K562 (cell line): Measurements from ENCODE around the gene THAP5. TPM values are rescaled to one million over a fixed set of nuclear protein-coding genes. Genes with fewer than 3 reads are reported as not detected.
A peak's percentile ranks its signal among the peaks of the same experiment; 100 is the strongest.

ENCODE experiments used
- ARNT ChIP-seq, 2 experiments: fragments of 450-650 bp; IDR thresholded peaks; 2 replicates each; pipeline ENCODE4 v1.6.1; 2016; ENCODE audit warnings: mild to moderate bottlenecking in 1 of 2
- CREM ChIP-seq: IDR thresholded peaks from 2 replicates; pipeline ENCODE4 v1.6.1; 2014; ENCODE audit warnings: antibody characterized with exemption, low read depth
- CXXC5 ChIP-seq: fragments of 250-450 bp; sonication (Bioruptor Pico); IDR thresholded peaks from 2 replicates; pipeline ENCODE4 v1.8.0; 2022; ENCODE audit warnings: inconsistent platforms, mild to moderate bottlenecking, moderate library complexity
- FOXA3 ChIP-seq, 2 experiments: fragments of 450-650 bp in 1 of 2; sonication (generic) in 1 of 2; formaldehyde crosslinking; IDR thresholded peaks in 1 of 2; conservative IDR thresholded peaks in 1 of 2; 2 replicates each; pipeline versions ENCODE4 v1.4.0 to v1.8.0; 2020 to 2022; ENCODE audit warnings: mild to moderate bottlenecking in 2 of 2, missing genetic modification reagents in 1 of 2
- KAT7 ChIP-seq: sonication (generic); formaldehyde crosslinking; IDR thresholded peaks from 2 replicates; pipeline ENCODE4 v1.8.0; 2022; ENCODE audit warnings: missing genetic modification reagents, mild to moderate bottlenecking, borderline replicate concordance
- POLR2B ChIP-seq: fragments of 450-650 bp; IDR thresholded peaks from 2 replicates; pipeline ENCODE4 v1.6.1; 2018; ENCODE audit warnings: low read depth; ENCODE audit not compliant: partially characterized antibody
- RUNX1 ChIP-seq: sonication (generic); IDR thresholded peaks from 2 replicates; pipeline ENCODE4 v1.6.1; 2016; ENCODE audit warnings: antibody characterized with exemption, low read depth
- SMAD4 ChIP-seq: fragments of 250-450 bp; sonication (Bioruptor Pico); conservative IDR thresholded peaks from 2 replicates; pipeline ENCODE4 v1.8.0; 2021; ENCODE audit warnings: inconsistent platforms, mild to moderate bottlenecking, moderate library complexity
- SRF ChIP-seq, 2 experiments: fragments of 250-450, 450-650 bp in 1 of 2; sonication (Bioruptor Pico) in 1 of 2; sonication (generic) in 1 of 2; formaldehyde crosslinking; IDR thresholded peaks; 2 replicates each; pipeline versions ENCODE4 v1.5.0 to v1.5.1; 2020 to 2022; ENCODE audit warnings: mild to moderate bottlenecking in 1 of 2, missing genetic modification reagents in 1 of 2
- STAT5A ChIP-seq: IDR thresholded peaks from 2 replicates; pipeline ENCODE4 v1.6.1; 2012; ENCODE audit warnings: low read length, inconsistent platforms, borderline replicate concordance
- TAF7 ChIP-seq: fragments of 450-650 bp; IDR thresholded peaks from 2 replicates; pipeline ENCODE4 v1.6.1; 2016; ENCODE audit warnings: missing genetic modification characterization, missing compliant biosample characterization
- ZNF57 ChIP-seq: fragments of 450-650 bp; formaldehyde crosslinking; IDR thresholded peaks from 2 replicates; pipeline ENCODE4 v1.4.0; 2020; ENCODE audit warnings: mild to moderate bottlenecking, moderate library complexity
- polyA plus RNA-seq, 8 experiments: library from polyadenylated mRNA; depleted of rRNA in 4 of 8; stranded (reverse) in 5 of 8; unstranded in 3 of 8; fragments of >200 nt; fragmentation: Nextera tagmentation in 2 of 8; fragmentation: Illumina TruSeq in 1 of 8; extraction: Ambion mirVana in 2 of 8; extraction: Trizol in 1 of 8; gene quantifications; 2 replicates each; pipeline versions ENCODE4 v1.2.1 to v1.2.3, GENCODE V29; 2011 to 2014; ENCODE audit warnings: inconsistent platforms in 1 of 8, missing spikeins in 1 of 8
- total RNA-seq, 7 experiments: library from RNA; depleted of rRNA in 6 of 7; stranded (reverse); fragments of >200 nt in 6 of 7; fragmentation: Illumina TruSeq in 2 of 7; extraction: Trizol in 2 of 7; gene quantifications; 2 replicates each; pipeline versions ENCODE4 v1.2.1 to v1.2.3, GENCODE V29; 2011 to 2021; ENCODE audit warnings: low replicate concordance in 1 of 7
- TF ChIP-seq, protein P1 (sequence below): sonication (generic); formaldehyde crosslinking; IDR thresholded peaks from 2 replicates; pipeline ENCODE4 v1.8.0; 2022; ENCODE audit warnings: mild to moderate bottlenecking, missing genetic modification reagents
- TF ChIP-seq, protein P2 (sequence below): sonication (generic); formaldehyde crosslinking; IDR thresholded peaks from 2 replicates; pipeline ENCODE4 v1.5.0; 2020; ENCODE audit warnings: missing genetic modification reagents
- TF ChIP-seq, protein P3 (sequence below): fragments of 150-350 bp; conservative IDR thresholded peaks from 2 replicates; pipeline ENCODE4 v1.6.1; 2014; ENCODE audit warnings: low read length
- TF ChIP-seq, protein P4 (sequence below): sonication (generic); formaldehyde crosslinking; IDR thresholded peaks from 2 replicates; pipeline ENCODE4 v1.8.1; 2023; ENCODE audit warnings: mild to moderate bottlenecking, missing genetic modification reagents
- TF ChIP-seq, protein P5 (sequence below), 2 experiments: fragments of 450-650 bp; IDR thresholded peaks; 2 replicates each; pipeline ENCODE4 v1.6.1; 2018; ENCODE audit warnings: mild to moderate bottlenecking in 2 of 2, low read depth in 1 of 2; ENCODE audit not compliant: partially characterized antibody in 2 of 2

The THAP5 gene
- total and polyA plus RNA-seq, 9 of the 15 experiments (the other 6 are each of a cell fraction or from before 2014, with no cell fraction given) = 16.5 to 58.1 (median 28.2) TPM

DNA sequence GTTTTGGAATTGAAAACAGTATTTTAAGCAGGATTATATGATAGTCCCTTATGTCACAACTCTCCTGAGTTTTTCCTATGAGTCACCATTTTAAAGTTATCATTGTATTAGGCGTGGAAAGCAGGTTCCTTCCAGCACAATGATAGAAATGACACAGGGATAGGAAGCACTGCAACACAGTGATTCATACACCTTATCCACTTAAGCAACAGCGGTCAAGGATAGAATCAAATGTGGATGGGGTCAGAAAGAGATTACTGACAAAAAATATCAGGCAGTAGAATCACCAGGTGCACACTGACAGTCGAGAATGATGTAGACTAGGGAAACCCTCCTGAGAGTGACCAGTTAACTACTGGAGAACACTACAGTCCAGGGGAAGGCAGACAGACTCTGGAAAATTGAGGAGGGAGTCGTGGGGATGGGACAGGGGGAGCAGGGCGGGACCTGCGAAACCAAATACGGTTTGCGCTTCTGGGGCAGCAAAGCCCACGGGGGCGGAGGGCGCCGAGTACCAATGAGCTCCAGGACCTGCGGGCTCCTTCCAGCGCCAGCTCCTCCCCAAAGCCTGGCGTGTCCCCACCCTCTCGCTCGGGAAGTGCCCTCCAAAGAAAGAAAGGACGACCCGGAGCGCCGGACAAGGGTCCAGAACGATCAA is 44.0 kb downstream of the THAP5 start (continued):
- TF ChIP-seq, protein P1, sequence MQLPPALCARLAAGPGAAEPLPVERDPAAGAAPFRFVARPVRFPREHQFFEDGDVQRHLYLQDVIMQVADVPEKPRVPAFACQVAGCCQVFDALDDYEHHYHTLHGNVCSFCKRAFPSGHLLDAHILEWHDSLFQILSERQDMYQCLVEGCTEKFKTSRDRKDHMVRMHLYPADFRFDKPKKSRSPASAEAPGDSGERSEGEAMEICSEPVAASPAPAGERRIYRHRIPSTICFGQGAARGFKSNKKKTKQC (CRISPR knock-in tag) = no peak; the same call in 1 of the 2 replicates
- no peak for TF ChIP-seq RUNX1
- 0 out of 4 replicates have a peak, but pooled peaks of 1 of the 2 experiments have one; percentile 28 for TF ChIP-seq ARNT (IDR thresholded peaks at IDR 0.05)
- peak; percentile 68; the same call in 1 of the 2 replicates for TF ChIP-seq KAT7 (CRISPR knock-in tag)
- TF ChIP-seq, protein P2, sequence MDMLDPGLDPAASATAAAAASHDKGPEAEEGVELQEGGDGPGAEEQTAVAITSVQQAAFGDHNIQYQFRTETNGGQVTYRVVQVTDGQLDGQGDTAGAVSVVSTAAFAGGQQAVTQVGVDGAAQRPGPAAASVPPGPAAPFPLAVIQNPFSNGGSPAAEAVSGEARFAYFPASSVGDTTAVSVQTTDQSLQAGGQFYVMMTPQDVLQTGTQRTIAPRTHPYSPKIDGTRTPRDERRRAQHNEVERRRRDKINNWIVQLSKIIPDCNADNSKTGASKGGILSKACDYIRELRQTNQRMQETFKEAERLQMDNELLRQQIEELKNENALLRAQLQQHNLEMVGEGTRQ = no peak; the same call in 1 of the 2 replicates
- TF ChIP-seq CXXC5 (CRISPR knock-in tag) = no peak
- TF ChIP-seq ZNF57 (CRISPR knock-in tag) = 0 out of 2 replicates have a peak, but pooled peaks have one; percentile 53
- peak in 1 of 2 experiments; percentile 23; a peak in 2 of 4 replicates for TF ChIP-seq SRF (CRISPR knock-in tag; IDR thresholded peaks at IDR 0.05)
- TF ChIP-seq STAT5A = 0 out of 2 replicates have a peak, but pooled peaks have one; percentile 16
- TF ChIP-seq, protein P3, sequence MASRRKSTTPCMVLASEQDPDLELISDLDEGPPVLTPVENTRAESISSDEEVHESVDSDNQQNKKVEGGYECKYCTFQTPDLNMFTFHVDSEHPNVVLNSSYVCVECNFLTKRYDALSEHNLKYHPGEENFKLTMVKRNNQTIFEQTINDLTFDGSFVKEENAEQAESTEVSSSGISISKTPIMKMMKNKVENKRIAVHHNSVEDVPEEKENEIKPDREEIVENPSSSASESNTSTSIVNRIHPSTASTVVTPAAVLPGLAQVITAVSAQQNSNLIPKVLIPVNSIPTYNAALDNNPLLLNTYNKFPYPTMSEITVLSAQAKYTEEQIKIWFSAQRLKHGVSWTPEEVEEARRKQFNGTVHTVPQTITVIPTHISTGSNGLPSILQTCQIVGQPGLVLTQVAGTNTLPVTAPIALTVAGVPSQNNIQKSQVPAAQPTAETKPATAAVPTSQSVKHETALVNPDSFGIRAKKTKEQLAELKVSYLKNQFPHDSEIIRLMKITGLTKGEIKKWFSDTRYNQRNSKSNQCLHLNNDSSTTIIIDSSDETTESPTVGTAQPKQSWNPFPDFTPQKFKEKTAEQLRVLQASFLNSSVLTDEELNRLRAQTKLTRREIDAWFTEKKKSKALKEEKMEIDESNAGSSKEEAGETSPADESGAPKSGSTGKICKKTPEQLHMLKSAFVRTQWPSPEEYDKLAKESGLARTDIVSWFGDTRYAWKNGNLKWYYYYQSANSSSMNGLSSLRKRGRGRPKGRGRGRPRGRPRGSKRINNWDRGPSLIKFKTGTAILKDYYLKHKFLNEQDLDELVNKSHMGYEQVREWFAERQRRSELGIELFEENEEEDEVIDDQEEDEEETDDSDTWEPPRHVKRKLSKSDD = no peak
- TF ChIP-seq, protein P4, sequence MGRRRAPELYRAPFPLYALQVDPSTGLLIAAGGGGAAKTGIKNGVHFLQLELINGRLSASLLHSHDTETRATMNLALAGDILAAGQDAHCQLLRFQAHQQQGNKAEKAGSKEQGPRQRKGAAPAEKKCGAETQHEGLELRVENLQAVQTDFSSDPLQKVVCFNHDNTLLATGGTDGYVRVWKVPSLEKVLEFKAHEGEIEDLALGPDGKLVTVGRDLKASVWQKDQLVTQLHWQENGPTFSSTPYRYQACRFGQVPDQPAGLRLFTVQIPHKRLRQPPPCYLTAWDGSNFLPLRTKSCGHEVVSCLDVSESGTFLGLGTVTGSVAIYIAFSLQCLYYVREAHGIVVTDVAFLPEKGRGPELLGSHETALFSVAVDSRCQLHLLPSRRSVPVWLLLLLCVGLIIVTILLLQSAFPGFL (CRISPR knock-in tag) = 0 out of 2 replicates have a peak, but pooled peaks have one; percentile 85
- TF ChIP-seq, protein P5, sequence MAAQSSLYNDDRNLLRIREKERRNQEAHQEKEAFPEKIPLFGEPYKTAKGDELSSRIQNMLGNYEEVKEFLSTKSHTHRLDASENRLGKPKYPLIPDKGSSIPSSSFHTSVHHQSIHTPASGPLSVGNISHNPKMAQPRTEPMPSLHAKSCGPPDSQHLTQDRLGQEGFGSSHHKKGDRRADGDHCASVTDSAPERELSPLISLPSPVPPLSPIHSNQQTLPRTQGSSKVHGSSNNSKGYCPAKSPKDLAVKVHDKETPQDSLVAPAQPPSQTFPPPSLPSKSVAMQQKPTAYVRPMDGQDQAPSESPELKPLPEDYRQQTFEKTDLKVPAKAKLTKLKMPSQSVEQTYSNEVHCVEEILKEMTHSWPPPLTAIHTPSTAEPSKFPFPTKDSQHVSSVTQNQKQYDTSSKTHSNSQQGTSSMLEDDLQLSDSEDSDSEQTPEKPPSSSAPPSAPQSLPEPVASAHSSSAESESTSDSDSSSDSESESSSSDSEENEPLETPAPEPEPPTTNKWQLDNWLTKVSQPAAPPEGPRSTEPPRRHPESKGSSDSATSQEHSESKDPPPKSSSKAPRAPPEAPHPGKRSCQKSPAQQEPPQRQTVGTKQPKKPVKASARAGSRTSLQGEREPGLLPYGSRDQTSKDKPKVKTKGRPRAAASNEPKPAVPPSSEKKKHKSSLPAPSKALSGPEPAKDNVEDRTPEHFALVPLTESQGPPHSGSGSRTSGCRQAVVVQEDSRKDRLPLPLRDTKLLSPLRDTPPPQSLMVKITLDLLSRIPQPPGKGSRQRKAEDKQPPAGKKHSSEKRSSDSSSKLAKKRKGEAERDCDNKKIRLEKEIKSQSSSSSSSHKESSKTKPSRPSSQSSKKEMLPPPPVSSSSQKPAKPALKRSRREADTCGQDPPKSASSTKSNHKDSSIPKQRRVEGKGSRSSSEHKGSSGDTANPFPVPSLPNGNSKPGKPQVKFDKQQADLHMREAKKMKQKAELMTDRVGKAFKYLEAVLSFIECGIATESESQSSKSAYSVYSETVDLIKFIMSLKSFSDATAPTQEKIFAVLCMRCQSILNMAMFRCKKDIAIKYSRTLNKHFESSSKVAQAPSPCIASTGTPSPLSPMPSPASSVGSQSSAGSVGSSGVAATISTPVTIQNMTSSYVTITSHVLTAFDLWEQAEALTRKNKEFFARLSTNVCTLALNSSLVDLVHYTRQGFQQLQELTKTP (IDR thresholded peaks at IDR 0.05; ENCODE audit: low read depth in 1 of 2, partially characterized antibody in 2 of 2) = peak in 1 of 2 experiments; percentile 80
- TF ChIP-seq FOXA3 (CRISPR knock-in tag; conservative IDR thresholded peaks at IDR 0.05 in 1 of 2, IDR thresholded peaks at IDR 0.05 in 1 of 2) = no peak
- peak; percentile 71 for TF ChIP-seq POLR2B
- TF ChIP-seq SMAD4 = peak; percentile 53
- TF ChIP-seq TAF7 (tag) = 0 out of 2 replicates have a peak, but pooled peaks have one; percentile 38
- peak; percentile 3; the same call in 1 of the 2 replicates for TF ChIP-seq CREM
